BJ (cell line): ENCODE data around the gene CMTM7. TPM values are rescaled to one million over a fixed set of nuclear protein-coding genes. Genes with fewer than 3 reads are reported as not detected.

Experiments
- CTCF ChIA-PET: fragments of 350-600 bp; formaldehyde crosslinking; extraction: SDS; loops from one replicate; lab custom pipeline; 2021; ENCODE audit warnings: antibody characterized with exemption, inconsistent platforms; lab: Yijun Ruan, JAX
- POLR2A ChIA-PET: fragments of 300-600 bp; sonication (Branson Sonifier 250); formaldehyde crosslinking; extraction: SDS; loops from one replicate; lab custom pipeline; 2021; ENCODE audit warnings: antibody characterized with exemption; lab: Charles Lee
- DNase-seq: peaks from one replicate; pipeline ENCODE4 v3.0.0-alpha.2; 2011; ENCODE audit warnings: low read depth
- H3K27me3 ChIP-seq: 2 replicates; pipeline ENCODE4 v1.6.0; 2011; ENCODE audit warnings: low read length; ENCODE audit not compliant: control insufficient read depth, insufficient read depth
- H3K36me3 ChIP-seq: 2 replicates; pipeline ENCODE4 v1.5.1; 2011; ENCODE audit warnings: low read length; ENCODE audit not compliant: control insufficient read depth, insufficient read depth
- H3K4me3 ChIP-seq: 2 replicates; pipeline ENCODE4 v1.5.1; 2011; ENCODE audit warnings: low read depth, mild to moderate bottlenecking, control low read depth, low read length
- CTCF ChIP-seq: IDR thresholded peaks from 2 replicates; pipeline ENCODE4 v1.5.1; 2011; ENCODE audit warnings: low read depth, mild to moderate bottlenecking, control low read depth, inconsistent platforms, low read length, moderate library complexity; ENCODE audit not compliant: insufficient read depth
- polyA plus RNA-seq: library from polyadenylated mRNA; depleted of rRNA; stranded (reverse); fragments of >200 nt; gene quantifications from 2 replicates; pipeline ENCODE4 v1.2.3, GENCODE V29; 2011

CMTM7 gene
- polyA plus RNA-seq, 1 experiment = 13.7 TPM

GRCh38 chr3:32353351-32353750 is 38.3 kb upstream of the CMTM7 start:
- H3K4me3 ChIP-seq = no peak overlapping the region
- no peaks in the 10 kb centered on the region for H3K36me3 ChIP-seq
- no peak for TF ChIP-seq CTCF
- CTCF ChIA-PET = no interaction called here
- POLR2A ChIA-PET = no interaction called here
- DNase-seq = no peak
- peaks cover 2% of the 10 kb centered on the region; the same call in 1 of the 2 replicates for H3K27me3 ChIP-seq

DNA sequence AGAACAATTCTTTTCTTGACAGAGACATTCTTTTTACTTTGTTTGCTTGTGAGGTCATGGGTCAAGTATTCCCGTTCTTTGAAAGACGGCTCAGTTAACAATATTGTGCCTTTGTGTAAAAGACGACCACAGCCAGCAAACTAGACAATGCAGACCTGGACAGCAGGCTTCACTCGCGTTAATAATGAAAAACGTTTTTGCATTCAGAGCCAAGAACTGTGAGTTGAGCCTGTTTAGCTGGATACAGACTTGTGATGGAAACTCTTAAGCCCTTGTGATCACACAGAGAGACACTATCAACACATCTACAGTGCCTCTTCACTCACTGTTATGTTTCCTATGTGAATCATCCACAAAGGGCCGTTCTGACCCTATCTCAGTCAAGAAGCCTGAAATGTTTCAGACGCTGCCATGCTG is 37.3 kb upstream of the CMTM7 start:
- no peak for TF ChIP-seq CTCF
- no peak overlapping the region for H3K4me3 ChIP-seq
- H3K27me3 ChIP-seq = peaks cover 2% of the 10 kb centered on the region; the same call in 1 of the 2 replicates
- ChIA-PET POLR2A (no interaction called here), CTCF (no interaction called here)
- DNase-seq = no peak
- no peaks in the 10 kb centered on the region for H3K36me3 ChIP-seq

DNA sequence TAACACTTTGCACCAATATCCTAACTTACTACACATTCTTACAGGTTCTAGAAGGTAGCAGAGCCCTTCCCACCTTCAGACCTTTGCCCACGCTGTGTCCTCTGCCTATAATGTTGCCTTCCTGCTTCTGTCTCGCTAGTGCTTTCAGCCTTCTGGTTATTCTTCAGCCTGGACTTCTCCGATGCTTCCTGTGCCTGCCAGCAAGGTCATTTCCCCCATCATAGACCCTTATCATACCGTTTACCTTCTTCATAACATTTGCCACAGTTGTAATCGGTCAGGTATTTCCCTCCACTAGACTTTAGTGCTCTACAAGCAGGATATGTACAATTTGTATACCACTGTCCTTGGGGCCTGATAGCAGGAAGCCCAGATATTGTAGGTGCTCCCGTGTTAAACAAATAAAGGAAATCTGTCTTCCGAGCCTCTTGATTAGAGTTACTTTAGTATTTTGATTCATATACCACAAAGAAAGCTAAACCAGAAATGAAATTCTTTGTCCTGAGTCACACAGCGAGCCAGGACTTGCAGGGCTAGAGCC is 35.8 kb upstream of the CMTM7 start:
- H3K4me3 ChIP-seq = no peak overlapping the region
- ChIA-PET CTCF (interaction anchor here (0.7 kb wide), 1 partner anchor 250 kb away, joined by 3 read pairs; no protein-coding TSS in a partner anchor), POLR2A (no interaction called here)
- no peak for TF ChIP-seq CTCF
- DNase-seq = no peak
- peaks cover 2% of the 10 kb centered on the region; the same call in 1 of the 2 replicates for H3K27me3 ChIP-seq
- no peaks in the 10 kb centered on the region for H3K36me3 ChIP-seq

DNA sequence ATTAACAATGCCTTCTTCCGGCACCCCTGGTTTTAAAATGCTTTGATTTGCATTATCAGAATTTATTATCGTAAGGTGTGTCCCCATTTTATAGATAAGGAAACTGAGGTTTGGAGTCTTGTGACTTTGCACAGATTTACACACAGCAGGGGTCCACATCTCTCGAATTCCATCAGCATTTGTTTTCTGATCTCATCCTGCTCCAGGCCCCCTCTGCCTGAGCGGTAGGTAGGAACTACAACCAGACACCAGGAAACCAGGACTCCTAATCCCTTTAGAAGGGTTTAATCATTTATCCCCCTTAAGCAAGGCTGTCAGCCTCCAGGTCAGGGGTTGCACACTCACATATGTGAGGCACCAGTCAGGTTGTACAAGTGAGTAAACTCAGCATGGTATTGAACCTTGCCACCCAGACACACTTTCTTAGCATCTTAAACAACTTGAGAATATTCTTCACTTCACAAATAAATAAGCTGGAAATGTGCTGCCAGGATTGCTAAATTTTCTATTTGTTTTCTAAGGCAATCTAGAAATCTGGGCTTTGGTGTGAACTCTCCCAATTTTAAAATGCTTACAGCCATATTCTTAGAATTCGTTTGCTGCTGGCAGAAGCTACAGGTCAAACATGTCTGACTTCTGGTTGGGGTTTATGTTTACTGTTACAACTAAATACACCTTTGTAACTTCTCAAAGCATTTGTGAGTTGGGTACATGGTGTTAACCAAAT is 31.7 kb upstream of the CMTM7 start:
- no peaks in the 10 kb centered on the region for H3K36me3 ChIP-seq
- ChIA-PET POLR2A (no interaction called here), CTCF (interaction anchor here (0.7 kb wide), 1 partner anchor 15 kb away, joined by 3 read pairs; no protein-coding TSS in a partner anchor)
- H3K4me3 ChIP-seq = no peak overlapping the region
- peaks cover 6% of the 10 kb centered on the region for H3K27me3 ChIP-seq
- DNase-seq = no peak
- no peak for TF ChIP-seq CTCF

DNA sequence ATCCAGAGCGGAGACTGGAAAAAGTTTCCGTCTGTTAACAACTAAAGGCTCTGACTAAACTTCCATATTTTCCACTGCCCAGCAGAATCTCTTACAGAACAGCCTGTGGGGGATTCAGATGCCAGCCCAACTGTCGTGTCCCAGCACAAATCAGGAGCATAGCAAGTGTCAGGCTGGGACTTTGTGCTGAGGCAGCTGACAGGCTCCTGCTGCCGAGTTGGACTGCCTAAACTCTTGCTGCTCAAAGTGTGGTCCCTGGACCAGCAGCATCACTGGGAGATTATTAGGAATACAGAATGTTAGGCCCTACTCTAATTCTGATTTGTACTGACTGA is 31.2 kb upstream of the CMTM7 start:
- CTCF ChIA-PET = no interaction called here

More for the DNA sequence above, 31.2 kb upstream of the CMTM7 start:
- Histone ChIP-seq H3K4me3 (no peak overlapping the region), H3K27me3 (peaks cover 6% of the 10 kb centered on the region), H3K36me3 (no peaks in the 10 kb centered on the region)
- DNase-seq = no peak
- no peak for TF ChIP-seq CTCF
- POLR2A ChIA-PET = no interaction called here
